NCI-H345 treated with DMSO at 0.1 percent for 48 hours (cell line): ENCODE results near the gene MT1A.

Source experiments
- DNase-seq: peaks from one replicate; lab custom pipeline; 2025; ENCODE audit not compliant: unreplicated experiment; lab: John Stamatoyannopoulos, UW

The MT1A gene

GRCh38 chr16:56630134-56630533, 8.3 kb upstream of the MT1A start:
- no peak for DNase-seq

GRCh38 chr16:56631197-56631596, 7.3 kb upstream of the MT1A start:
- no peak for DNase-seq

- no peak for DNase-seq
Observed at GRCh38 chr16:56631832-56632155, 6.7 kb upstream of the MT1A start.

- no peak for DNase-seq
Observed at GRCh38 chr16:56632156-56632847, 6.2 kb upstream of the MT1A start, which contains the start of gene MT1M. TSS of gene MT1M (plus strand) at chr16:56632659. CDS start at chr16:56632732, 73 bp downstream.

GRCh38 chr16:56632848-56633365, 5.6 kb upstream of the MT1A start:
- no peak for DNase-seq

- DNase-seq = no peak
Observed at GRCh38 chr16:56633535-56633934, 4.9 kb upstream of the MT1A start.

GRCh38 chr16:56634715-56635440, 3.6 kb upstream of the MT1A start:
- DNase-seq = no peak

GRCh38 chr16:56635441-56635967, 3.0 kb upstream of the MT1A start:
- DNase-seq = no peak

- no peak for DNase-seq
Observed at GRCh38 chr16:56636616-56637413, 1.7 kb upstream of the MT1A start.

GRCh38 chr16:56639045-56639444, 579 bp downstream of the MT1A start:
- DNase-seq = no peak

GRCh38 chr16:56640076-56640475, 1.6 kb downstream of the MT1A start:
- DNase-seq = no peak

- DNase-seq = no peak
Observed at GRCh38 chr16:56641166-56641565, 2.7 kb downstream of the MT1A start.

GRCh38 chr16:56643080-56643778, 4.8 kb downstream of the MT1A start:
- no peak for DNase-seq

- no peak for DNase-seq
Observed at GRCh38 chr16:56643833-56644232, 5.4 kb downstream of the MT1A start.

GRCh38 chr16:56645311-56645710, 6.8 kb downstream of the MT1A start:
- no peak for DNase-seq

- DNase-seq = no peak
Observed at GRCh38 chr16:56645838-56646237, 7.4 kb downstream of the MT1A start.

- DNase-seq = no peak
Observed at GRCh38 chr16:56647641-56648431, 9.4 kb downstream of the MT1A start.

- DNase-seq = no peak
Observed at GRCh38 chr16:56649271-56649670, 10.8 kb downstream of the MT1A start.

- DNase-seq = no peak
Observed at GRCh38 chr16:56649820-56650219, 11.4 kb downstream of the MT1A start.

- DNase-seq = no peak
Observed at GRCh38 chr16:56651586-56651985, 13.1 kb downstream of the MT1A start, which contains the start of gene MT1B. TSS of gene MT1B (plus strand) at chr16:56651886. CDS start at chr16:56651954, 68 bp downstream.
